Epithelial cell of proximal tubule (primary cell): ENCODE data around the gene SUMO2. TPM values are rescaled to one million over a fixed set of nuclear protein-coding genes. Genes with fewer than 3 reads are reported as not detected.
"Not testable (repeated sequence)": the region's sequence is repeated elsewhere in the genome, so short reads cannot be mapped to it uniquely, and the experiment has no call there.

Source experiments
- DNase-seq: peaks from one replicate; pipeline ENCODE4 v3.0.0-alpha.2; 2011; ENCODE audit warnings: low read depth
- H3K4me3 ChIP-seq: 2 replicates; pipeline ENCODE4 v1.5.1; 2011; ENCODE audit warnings: low read depth, mild to moderate bottlenecking, low read length
- CTCF ChIP-seq: conservative IDR thresholded peaks from 2 replicates; pipeline ENCODE4 v1.5.1; 2012; ENCODE audit warnings: low read depth, mild to moderate bottlenecking, low read length
- total RNA-seq: library from RNA; depleted of rRNA; stranded (reverse); fragments of >200 nt; gene quantifications from 2 replicates; pipeline ENCODE4 v1.2.3, GENCODE V29; 2015

Gene SUMO2
- total RNA-seq, 1 donor from 2014 or later = 166 TPM

DNA sequence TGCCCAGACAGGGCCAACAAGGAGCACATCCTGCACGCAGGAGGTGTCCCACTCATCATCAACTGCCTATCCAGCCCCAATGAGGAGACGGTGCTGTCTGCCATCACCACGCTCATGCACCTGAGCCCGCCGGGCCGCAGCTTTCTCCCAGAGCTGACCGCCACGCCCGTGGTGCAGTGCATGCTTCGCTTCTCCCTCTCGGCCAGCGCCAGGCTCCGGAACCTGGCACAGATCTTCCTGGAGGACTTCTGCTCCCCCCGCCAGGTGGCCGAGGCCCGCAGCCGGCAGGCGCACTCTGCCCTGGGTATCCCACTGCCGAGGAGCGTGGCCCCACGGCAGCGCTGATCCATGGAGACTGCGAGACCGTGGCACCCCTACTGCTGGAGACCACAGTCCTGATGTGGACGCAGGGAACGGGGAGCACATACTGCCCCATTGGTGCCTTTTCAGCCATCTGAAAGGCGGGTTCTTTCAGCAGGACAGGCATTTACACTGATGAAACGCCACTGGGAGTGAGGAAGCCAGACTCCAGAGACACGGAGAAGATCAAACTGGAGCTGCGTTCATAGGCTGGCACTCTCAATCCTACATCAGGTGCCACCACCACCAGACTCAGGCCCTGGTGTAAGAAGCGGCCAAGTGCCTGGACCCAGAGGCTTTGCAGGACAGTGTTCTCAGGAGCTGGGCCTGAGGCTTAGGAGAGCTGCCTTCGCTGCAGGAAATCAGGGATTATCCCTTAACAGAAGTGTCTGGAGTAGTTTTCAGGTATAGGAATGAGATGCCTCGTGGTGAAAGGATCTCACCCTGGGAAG, 53.9 kb downstream of the SUMO2 start:
- DNase-seq = no peak
- no peak overlapping the region for H3K4me3 ChIP-seq
- no peak for TF ChIP-seq CTCF

GRCh38 chr17:75127936-75128335, 54.8 kb downstream of the SUMO2 start:
- not testable (repeated sequence) for H3K4me3 ChIP-seq, DNase-seq

DNA sequence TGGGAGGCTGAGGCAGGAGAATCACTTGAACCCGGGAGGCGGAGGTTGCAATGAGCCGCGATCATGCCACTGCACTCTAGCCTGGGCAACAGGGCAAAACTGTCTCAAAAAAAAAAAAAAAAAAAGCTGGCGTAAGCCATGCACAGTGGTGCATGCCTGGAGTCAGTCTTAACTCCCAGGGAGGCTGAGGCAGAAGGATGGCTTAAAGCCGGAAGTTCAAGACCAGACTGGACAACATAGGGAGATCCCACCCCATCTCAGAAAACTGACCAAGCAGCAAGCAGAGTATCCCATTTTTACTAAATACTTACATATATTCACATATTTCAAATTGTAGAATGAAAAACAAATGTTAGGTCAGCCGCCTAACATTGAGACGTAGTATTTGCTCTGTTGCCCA, 55.8 kb downstream of the SUMO2 start:
- no peak overlapping the region for H3K4me3 ChIP-seq
- no peak for TF ChIP-seq CTCF
- no peak for DNase-seq

- no peak for DNase-seq
- TF ChIP-seq CTCF = no peak
Measured at GRCh38 chr17:75125984-75126383, 56.8 kb downstream of the SUMO2 start.

GRCh38 chr17:75124819-75125162, 58.0 kb downstream of the SUMO2 start:
- H3K4me3 ChIP-seq = no peak overlapping the region
- no peak for TF ChIP-seq CTCF
- DNase-seq = no peak

More at GRCh38 chr17:75125984-75126383, 56.8 kb downstream of the SUMO2 start:
- no peak overlapping the region for H3K4me3 ChIP-seq

- DNase-seq = no peak
- TF ChIP-seq CTCF = no peak
- H3K4me3 ChIP-seq = no peak overlapping the region
Measured at GRCh38 chr17:75124041-75124818, 58.5 kb downstream of the SUMO2 start.

- no peak for TF ChIP-seq CTCF
- no peak overlapping the region for H3K4me3 ChIP-seq
- DNase-seq = no peak
Measured at GRCh38 chr17:75118307-75118706, 64.5 kb downstream of the SUMO2 start.
